Fibroblast of villous mesenchyme (primary cell): ENCODE measurements around the gene MAGI2. TPM values are rescaled to one million over a fixed set of nuclear protein-coding genes. Genes with fewer than 3 reads are reported as not detected.

Experiments
- DNase-seq: peaks from one replicate; pipeline ENCODE4 v3.0.0-alpha.2; 2010; ENCODE audit warnings: low read depth
- H3K4me3 ChIP-seq: 2 replicates; pipeline ENCODE4 v1.5.1; 2011; ENCODE audit warnings: low read depth, mild to moderate bottlenecking, low read length
- total RNA-seq: library from RNA; depleted of rRNA; stranded (reverse); fragments of >200 nt; gene quantifications from 2 replicates; pipeline ENCODE4 v1.2.3, GENCODE V29; 2012
- TF ChIP-seq, protein P1 (sequence below): IDR thresholded peaks from 2 replicates; pipeline ENCODE4 v1.5.1; 2012; ENCODE audit warnings: low read depth, mild to moderate bottlenecking, low read length; ENCODE audit not compliant: insufficient read depth

MAGI2 gene
- total RNA-seq, 1 donor = 24.6 TPM

DNA sequence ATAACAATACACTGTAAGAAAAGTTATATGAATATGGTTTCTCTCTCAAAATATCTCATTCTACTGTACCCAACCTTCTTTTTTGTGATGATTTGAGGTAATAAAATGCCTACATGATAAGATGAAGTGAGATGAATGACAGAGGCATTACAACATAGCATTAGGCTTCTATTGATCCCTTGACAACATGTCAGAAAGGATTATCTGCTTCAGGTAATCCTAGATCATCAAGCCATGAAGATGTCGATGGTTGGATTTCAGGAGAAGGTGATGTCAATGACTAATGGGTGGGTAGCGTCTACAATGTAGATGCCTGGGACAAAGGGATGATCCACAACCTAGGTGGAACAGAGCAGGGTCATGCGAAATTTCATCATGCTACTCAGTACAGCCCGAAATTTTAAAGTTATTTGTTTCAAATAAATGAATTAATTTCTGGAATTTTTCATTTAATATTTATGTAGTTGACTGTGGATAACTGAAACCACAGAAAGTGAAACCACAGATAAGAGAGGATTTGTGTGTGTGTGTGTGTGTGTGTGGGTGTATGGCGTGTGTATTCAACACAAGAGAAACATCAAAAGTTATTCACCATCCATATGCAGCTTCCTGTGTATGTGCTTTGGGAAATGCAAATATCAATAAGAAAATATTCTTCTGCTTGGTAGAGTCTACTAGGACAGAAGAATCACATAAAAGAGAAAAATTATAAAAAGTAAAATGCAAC lies 77.0 kb downstream of the MAGI2 start:
- DNase-seq = peak; percentile 51
- TF ChIP-seq, protein P1, sequence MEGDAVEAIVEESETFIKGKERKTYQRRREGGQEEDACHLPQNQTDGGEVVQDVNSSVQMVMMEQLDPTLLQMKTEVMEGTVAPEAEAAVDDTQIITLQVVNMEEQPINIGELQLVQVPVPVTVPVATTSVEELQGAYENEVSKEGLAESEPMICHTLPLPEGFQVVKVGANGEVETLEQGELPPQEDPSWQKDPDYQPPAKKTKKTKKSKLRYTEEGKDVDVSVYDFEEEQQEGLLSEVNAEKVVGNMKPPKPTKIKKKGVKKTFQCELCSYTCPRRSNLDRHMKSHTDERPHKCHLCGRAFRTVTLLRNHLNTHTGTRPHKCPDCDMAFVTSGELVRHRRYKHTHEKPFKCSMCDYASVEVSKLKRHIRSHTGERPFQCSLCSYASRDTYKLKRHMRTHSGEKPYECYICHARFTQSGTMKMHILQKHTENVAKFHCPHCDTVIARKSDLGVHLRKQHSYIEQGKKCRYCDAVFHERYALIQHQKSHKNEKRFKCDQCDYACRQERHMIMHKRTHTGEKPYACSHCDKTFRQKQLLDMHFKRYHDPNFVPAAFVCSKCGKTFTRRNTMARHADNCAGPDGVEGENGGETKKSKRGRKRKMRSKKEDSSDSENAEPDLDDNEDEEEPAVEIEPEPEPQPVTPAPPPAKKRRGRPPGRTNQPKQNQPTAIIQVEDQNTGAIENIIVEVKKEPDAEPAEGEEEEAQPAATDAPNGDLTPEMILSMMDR = no peak
- no peak overlapping the region for H3K4me3 ChIP-seq

DNA sequence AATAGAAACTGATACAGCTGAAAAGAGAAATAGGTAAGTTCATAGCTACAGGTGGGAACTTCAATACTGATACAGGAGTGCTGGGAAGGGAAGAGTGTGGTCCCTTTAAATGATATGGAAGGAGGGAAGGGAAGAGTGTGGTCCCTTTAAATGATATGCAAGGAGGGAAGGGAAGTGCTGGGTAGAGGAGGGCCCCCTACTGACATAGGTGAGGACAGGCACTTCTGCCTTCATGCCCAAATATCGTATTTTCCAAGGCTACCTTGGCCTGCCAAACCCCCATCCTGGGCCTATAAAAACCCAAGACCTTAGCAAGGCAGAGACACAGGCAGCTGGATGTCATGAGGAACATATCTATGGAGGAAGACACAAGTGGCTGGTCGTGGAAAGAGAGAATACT lies 92.3 kb downstream of the MAGI2 start:
- DNase-seq = no peak
- TF ChIP-seq, protein P1 = no peak
- no peak overlapping the region for H3K4me3 ChIP-seq

DNA sequence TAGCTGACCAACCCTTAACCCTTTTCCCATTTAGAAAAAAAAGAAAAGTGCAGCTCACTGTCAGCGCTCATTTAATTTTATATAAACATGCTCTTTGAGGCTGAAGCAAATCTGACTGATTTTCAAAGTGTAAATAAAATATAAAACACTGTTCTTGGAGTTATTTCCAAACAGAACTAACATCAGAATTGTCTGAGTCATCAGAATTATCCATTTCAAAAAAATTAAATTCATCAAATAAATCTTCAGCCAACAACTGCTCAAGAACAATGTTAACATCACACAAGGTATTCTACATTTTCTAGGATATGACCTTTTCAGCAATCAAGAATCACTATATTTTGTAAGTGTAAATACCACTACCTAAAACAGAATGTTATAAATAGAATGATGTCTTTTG lies 93.6 kb downstream of the MAGI2 start:
- no peak overlapping the region for H3K4me3 ChIP-seq
- DNase-seq = no peak
- TF ChIP-seq, protein P1 = no peak

DNA sequence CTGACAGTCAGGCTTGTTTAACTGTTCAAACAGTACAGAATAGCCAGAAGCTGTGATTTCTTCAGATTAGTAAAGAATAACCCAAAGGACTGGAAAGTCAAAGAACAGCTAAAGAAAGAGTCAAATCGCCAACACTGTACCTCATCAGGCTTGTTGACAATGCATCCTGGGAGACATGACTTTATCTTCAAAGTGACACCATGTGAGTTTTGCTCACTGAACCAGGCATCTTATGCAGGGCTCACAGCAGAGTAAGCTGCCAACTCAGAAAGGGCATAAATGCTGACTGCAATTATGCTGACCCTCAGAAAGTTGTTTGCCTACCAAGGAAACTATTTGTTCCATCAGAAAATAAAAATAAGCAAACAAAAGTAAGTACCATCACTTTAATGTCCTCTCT lies 96.4 kb downstream of the MAGI2 start:
- no peak for DNase-seq
- TF ChIP-seq, protein P1 = no peak
- no peak overlapping the region for H3K4me3 ChIP-seq

DNA sequence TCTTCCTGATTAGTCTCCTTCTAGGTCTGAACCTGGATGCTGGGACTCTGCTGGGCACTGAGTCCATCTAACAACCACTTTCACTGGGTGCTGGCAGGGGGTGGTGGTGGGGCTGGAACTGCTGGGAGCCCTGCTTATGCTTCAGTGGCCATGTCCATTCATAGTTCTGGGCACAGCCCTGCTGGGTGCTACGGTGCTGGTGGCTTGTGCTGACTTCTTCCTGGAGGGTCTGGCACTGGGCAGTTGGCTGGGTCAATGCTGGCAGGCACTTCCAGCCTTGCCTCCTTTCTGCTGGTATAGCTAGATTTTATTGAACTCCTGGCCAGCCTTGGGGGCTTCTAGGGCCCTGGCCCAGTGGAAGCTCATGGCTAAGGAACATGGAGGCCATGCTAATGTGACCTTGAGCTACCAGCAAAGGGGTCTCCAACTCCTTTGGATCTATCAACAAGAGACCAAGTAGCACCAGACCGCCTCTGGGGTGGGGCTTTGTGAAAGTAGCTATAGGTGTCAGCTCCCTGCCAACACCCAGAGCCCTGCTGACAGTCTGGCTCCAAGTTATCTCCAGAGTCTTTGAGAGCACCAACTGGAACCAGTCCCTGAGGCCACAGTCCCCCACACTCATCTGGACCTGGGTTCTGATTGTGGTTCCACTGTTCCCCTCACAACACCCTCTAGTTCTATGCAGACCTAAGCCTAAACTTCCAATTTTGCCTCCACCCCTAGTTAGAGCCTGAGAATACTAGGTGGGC lies 99.6 kb downstream of the MAGI2 start:
- no peak for DNase-seq
- TF ChIP-seq, protein P1 = no peak
- no peak overlapping the region for H3K4me3 ChIP-seq

DNA sequence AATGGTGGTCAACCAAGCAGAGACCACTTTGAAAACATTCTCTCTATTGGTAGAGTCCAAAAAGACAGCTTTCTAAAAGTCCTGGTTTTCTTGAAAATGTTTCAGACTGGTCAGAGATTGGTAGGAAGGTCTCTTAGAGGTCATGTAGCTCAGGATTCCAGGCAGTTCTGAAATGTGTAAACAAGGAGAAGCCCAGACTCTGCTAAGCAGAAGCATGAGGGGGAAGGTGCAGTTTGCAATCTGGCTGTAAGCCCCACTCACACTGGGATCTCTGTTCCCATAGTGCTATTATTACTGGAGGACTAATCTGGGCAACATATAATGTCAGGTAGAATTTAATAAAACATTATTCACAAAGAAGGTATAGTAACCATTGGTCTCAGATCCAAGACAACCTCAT lies 101.1 kb downstream of the MAGI2 start:
- H3K4me3 ChIP-seq = no peak overlapping the region
- DNase-seq = peak; percentile 53
- TF ChIP-seq, protein P1 = no peak

DNA sequence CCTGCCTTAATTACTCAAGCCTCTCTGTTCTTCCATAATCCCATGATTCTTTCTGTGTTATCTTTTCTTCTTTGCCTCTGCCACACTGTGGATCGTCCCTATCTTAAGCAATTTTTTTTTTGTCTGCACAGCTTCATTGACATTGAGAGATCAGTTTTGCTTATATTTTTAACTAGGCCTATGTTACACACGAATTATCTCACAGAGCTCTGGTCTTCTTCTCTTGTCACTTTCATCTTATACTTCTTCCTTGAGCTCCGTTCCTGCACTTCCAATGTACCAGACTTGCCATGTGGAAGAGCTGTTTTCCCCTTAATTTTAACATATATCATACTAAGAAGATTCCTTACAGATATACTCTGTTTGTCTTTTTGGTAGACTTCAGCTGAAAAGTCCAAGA lies 106.1 kb downstream of the MAGI2 start:
- no peak overlapping the region for H3K4me3 ChIP-seq
- DNase-seq = peak; percentile 39
- TF ChIP-seq, protein P1 = no peak
